Islet precursor cell (in vitro differentiated cells): ENCODE results near the gene GPRC5B.
A peak's percentile ranks its signal among the peaks of the same experiment; 100 is the strongest.

ENCODE experiments used
- DNase-seq: peaks from one replicate; pipeline ENCODE4 v3.0.0-alpha.2; 2018

Gene GPRC5B

DNA sequence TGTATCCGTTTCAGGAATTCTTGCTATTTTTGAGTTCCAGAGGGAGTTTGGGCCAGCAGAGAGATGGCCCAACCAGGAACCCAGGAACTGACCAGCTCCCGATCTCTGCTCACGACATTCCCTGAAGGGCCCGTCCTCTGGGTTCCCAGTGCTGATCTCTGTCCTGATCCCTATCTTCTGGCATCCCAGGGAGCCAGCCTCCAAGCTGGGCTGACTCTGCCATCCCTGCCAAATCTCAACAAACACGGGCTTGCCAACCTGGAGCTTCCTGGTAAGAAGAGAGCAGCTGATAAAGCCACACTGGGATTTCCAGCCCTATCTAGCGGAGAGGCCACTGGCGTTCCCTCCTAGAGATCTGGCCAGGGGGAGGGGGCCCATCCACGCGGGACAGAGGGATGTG, 16.2 kb downstream of the GPRC5B start:
- DNase-seq: no peak

DNA sequence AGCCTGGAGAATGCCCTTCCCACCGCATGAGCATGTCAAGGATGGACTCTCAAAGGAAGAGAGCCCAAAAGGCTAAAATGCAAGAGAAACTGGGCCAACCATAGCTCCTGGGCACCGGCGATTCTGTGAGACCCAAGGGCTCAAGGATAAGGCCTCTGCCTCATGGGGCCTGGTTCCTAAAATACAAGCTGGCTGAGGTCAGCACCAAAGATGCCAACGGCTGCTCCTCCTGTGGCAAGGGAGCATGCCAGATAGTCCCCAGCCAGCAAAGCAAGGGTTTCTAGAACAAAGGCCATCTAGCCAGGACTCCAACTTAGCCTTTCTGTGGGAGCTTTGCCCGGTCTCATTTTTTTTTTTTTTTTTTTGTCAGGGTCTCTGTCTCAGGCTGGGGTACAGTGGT, 20.1 kb downstream of the GPRC5B start:
- no peak for DNase-seq

DNA sequence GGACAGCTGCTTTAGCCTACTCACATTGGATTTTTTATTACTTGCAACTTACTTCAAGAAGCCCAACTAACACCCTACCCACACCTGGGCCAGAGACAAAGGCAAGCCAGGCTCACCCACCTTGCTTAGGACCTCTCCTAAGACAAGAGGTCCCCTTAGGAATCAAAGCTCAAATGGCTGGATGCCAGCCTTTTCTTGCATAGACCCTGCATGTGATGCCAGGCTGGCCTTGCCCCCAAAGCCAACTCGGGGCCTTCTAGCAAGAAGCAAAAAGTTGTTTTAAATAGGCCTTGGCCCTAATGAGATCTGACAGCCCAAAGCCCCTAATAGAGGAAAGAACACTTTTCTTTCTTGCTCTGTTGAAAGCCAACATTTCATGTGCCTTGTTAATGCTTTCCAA, 20.7 kb downstream of the GPRC5B start:
- DNase-seq: no peak

DNA sequence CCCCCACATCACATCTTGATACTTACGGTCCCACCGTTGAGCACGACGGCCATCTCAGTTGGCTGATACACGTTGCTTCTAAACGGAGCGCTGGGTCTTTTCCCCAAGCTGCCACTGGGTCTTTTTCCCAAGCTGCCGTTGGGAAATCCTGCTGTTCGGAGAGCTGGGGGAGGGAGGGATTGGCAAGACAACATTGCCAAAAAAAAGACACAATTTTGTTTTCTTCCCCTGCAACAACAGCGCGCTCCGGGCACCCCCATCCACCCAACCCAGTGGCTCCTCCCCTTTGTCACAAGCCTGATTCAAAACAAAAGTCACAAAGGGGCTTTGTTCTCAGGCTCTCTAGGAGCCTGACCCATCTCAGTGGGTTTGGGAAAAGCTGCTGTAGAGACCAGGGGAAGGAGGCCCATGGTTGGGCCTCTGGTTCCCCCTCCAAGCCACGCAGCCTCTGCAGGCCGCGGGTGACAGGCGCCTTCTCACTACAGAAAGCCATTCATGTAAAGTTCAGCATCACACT, 22.8 kb downstream of the GPRC5B start:
- peak; percentile 65 for DNase-seq

DNA sequence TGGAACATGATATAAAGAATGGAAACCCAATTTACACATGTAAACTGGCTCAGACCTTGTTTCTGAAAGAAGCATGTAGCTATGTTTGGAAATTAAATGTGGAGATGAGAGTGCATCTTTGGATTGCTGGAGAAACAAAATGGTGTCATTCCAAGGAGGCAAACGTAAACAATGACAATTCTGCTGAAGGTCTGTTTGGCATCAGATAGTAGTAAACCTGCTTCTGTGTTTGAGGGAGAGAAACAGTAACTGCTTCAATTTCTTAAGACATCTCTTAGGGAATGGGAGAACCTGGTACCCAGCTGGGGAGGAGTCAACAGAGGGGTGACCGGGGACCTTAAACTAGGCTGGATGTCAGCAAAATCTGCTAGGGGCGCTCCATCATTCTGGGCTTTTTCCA, 23.5 kb downstream of the GPRC5B start:
- DNase-seq: no peak

DNA sequence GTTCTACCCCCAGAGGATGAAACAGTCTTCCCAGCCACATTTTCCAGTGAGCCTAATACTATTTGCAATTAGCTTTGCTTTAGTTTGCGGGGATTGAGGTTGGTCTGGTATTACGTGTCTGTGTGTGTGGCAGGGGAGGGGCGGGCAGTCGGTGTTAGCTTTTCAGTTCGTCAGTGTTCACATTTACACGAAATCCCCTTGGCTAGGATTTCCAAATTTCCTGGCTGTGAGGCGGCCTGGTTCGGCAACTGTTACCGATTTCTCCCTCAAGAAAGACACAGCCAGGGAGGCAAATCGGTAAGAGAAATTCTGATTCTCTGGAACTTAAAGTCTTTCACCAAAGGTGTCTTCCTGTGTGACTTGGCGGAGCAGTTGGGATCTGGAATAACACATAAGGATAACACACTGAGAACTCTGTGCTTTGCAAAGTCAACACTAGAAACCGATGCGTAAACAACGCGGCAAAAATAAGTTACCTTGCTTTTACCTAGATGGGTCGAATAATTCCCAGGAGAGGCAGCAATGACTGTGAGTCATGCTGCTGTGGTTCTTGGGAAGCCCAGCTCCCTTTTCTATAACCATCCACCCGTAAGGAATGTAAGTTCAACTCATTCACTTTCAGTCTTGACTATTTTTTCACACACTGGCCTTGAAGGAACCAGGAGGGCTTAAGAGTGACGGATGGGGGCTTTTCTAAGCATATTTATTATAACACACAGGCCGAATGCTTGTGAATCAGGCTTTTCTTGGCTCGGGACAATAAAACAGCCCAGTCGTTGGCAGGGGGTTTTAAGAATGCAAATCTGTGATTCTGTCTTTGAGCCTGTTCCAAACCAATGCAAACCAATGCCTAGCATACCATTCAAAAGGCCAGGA, 24.2 kb downstream of the GPRC5B start:
- DNase-seq: peak; percentile 82

DNA sequence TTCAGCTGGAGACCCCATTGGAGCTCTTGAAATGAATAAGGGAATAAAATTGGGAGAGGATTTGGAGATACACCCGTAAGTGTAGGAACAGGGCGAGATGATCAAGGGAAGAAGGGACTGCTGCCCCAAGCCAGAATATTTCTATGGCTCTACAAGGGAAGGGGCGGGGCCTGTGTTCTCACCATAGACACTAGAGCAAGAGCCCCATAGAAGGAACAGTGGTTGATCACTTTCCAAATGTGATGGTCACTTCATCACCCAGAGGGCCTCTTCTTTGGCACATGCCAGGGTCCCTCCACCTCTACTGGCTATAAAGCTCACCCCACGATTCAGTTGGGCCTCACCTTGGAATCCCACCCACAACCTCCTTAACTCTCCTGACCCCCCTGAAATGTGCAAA, 25.0 kb downstream of the GPRC5B start:
- no peak for DNase-seq

DNA sequence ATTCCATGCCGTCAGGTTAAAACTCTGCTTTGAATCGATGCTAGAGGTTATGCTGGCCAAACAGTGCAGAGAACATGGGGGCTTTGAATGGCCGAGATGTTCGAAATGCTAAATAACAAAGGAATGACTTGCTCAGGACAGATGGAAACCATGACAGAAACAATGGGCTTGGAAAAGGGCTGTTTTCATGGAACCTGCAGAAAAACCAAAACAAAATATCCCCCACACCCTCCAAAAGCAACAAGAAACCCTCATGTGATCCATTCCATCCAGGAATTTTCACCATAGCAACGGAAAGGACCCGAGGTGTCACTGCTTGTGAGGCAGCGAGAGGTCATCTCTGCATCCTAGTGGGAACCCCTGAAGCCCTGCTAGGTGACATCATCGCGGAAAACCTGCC, 25.5 kb downstream of the GPRC5B start:
- DNase-seq: no peak

DNA sequence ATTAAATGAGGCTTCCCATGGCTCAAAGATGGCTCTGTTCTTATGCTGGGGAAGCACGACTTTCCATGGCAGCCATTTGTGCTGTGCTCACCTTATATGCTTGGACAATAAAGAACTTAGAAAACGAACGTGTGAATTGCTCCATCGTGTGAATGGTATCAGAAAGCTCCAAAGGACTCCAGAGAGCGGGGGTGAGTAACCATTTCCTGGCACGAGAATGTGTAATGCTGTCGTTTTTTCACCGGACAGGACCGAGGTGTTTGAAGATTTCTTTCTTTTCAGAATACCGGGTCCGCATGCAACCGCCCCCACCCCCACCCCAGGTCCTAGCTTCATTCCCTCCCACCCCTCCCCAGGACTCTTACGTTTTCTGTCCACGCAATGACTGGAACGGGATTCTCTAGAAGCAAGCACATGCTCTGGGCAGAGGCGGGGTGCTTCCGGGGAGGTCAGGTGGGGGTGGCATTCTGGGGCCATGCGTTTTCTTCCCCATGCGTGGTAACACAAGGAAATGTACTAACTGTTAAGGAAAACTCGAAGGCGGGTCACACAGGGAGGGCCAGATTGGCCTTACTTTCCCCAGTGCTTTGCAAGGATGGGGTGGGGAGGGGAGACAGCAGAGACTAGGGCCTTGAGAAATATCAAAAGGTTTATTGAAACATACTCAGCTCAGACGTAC, 26.2 kb downstream of the GPRC5B start:
- no peak for DNase-seq

DNA sequence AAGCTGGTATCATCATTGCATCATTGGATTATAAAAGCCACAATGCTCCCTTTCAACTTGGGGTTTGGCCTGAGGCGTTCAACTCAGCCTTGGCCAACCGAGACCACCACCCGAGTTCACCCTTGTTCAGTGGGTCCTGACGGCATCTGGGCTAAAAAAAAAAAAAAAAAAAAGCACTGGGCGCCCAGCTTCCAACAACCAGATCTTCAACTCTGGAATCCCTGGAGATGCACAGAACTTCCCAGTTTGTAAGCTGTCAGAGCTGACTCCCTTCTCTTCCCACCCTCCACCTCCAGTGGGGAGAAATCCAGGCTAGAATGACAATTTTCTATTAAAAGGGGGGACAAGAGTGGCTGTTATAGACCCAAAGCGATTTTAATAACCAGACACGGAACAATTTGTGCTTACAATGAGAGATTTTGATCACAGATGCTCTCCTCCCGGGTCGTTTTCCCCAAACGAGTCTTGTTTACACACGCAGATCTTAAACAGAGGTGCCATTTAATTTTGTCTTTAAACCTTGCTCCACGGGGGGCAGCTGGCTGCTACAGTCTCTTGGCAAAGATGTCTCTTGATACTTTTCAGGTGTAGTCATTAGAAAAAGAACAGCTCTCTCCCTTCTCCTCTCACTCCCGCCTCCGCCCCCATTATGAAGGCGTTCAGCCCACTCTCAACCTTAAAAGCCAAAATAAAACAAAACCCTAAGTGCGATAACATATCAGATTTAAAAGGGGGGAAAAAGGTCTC, 26.9 kb downstream of the GPRC5B start:
- DNase-seq: no peak

DNA sequence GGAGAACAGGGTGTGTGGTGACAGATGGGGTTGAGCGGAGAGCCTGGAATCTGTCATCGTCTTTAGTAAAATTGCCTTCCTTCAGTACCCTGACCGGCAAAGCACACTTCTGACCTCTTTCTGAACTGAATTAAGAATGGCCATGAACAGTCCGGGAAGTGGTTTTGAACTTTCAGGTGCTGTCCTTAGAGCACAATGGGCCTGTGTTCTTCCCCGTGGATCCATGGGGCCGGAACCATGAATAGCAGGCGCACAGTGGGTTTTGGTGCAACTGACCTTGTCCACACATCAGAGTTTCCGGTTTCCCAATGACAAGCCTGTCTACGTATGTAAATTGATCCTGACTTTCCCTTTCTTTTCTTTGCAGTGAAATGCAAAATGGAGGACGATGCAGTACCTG, 28.5 kb downstream of the GPRC5B start:
- DNase-seq: peak; percentile 74

DNA sequence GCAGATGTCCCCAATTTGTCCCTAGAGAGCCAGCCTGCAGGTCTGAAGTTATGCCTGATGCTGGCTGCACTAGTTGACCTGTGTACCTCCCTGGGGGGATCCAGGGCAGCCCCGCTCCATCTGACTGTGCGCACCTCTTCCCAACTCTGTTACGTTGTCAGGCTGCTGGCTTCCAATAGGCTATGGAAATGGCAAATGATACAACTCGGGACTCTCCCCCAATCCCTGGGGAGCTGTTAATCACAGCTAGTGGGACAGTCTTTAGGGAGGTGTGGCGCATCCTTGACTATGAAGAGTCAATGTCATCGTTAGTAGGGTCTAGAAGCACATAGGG, 30.1 kb downstream of the GPRC5B start:
- DNase-seq: no peak

DNA sequence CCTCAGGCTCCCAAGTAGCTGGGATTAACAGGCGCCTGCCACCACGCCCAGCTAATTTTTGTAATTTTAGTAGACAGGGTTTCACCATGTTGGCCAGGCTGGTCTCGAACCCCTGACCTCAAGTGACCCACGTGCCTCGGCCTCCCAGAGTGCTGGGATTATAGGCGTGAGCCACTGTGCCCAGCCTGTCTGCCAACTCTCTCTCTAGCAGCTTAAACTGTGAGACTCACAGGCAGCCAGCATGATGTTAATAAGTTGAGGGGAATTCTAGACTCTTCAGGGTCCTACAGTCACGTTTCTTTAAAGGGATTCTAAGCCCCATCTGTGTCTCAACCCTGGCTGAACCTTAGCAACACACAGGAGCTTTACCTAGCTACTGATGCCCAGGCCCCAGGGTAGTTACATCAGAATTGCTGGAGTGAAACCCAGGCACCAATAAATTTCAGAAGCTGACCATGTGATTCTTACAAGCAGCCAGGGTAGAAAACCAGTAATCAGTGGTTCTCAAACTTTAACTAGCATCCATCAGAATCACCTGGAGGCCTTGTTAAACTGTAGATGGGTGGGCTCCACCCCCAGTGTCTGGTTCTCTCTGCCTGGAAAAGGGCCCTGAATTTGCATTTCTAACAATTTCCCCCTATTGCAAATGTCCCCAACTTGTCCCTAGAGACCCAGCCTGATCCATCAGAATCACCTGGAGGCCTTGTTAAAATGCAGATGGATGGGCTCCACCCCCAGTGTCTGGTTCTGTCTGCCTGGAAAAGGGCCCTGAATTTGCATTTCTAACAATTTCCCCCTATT, 30.7 kb downstream of the GPRC5B start:
- peak; percentile 74 for DNase-seq

DNA sequence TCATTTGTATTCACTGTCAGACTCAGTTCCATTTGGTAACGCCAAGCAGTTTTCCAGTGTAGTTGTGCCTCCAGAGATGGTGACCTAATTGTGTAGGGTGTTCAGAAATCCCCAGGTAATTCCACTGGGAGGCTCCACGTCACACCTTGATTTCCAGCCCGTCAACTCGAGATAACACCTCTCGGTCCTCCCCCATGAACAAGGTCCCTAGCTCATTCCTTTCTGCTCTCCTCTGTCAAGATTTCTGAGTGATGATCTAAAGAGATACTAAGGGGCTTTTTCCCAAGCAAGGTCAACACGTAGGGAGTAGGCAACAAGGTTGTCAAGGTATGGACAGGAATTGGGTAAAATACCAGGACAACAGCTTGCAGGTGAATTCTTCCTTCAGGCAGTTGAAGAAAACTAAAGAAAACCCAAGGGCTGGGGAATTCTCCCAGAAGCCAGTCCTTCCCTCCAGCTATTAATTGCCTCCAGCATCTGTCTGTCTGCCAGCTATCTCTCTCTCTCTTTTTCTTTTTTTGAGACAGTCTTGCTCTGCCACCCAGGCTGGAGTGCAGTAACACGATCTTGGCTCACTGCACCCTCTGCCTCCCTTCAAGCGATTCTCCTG, 31.4 kb downstream of the GPRC5B start:
- DNase-seq: no peak

DNA sequence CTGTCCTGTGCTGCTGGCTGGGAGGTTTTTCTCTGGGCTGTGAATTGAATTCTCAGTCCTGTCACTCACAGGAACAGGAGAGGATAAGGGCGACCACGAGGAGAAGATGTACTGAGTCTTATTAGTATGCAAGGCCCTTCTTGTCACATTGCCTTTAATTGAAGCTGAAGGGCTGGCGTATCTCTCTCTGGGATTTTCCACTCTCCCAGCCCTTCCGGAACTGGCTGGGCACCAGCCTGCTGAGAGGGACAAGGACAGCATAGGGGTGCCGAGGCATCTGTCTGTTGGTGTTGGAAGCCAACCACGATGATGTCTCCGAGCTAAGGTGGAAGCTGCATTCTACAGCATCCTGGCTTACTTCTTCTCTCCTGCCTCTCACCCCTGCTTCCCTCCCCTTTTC, 33.2 kb downstream of the GPRC5B start:
- peak; percentile 48 for DNase-seq

DNA sequence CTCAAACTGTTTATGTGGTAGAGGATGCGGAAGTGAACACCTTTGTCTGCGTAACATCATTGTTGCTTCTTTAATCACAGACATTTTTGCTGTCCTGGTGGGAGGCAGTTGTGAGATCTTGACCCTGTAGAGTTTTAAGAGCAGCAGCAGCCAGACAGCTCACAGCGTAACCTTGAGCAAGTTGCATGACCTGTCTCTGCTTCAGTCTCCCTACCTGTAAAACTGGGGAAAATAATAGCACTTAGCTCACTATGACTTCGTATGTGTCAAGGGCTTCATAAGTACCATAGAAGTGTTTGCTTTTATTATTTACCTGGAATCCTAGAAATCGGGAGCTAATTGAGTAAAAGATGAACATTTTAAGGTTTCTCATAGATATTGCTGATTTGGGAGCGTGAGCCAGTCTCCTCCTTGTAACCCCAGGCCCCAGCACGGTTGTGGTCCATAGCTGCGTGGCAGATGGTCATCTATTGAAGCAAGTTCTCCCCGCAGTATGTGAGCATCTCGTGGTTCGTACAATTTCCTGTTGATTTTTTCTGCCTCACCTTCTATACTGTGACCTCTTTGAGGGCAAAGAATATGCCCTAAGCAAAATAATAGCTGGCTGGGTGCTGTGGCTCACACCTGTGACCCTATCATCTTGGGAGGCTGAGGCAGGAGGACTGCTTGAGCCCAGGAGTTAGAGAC, 34.4 kb downstream of the GPRC5B start:
- peak; percentile 29 for DNase-seq

DNA sequence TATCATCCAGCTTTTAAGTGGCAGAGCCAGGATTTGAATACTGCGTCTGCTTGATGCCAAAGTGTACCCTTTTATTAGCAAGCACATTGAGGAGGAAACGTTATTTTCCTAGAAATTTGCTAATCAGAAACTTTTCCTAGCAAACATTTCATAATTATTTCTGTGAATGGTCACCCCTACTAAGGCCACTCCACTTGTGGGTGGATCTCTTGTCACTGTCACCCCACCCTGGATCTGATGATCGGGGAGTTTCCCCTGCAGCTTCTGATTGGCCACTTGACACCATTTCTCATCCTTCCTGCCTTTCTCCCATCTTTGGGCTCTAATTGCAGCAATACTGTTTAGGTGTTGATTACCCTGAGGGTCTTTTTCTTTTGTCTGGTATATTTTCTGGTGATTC, 35.9 kb downstream of the GPRC5B start:
- no peak for DNase-seq

DNA sequence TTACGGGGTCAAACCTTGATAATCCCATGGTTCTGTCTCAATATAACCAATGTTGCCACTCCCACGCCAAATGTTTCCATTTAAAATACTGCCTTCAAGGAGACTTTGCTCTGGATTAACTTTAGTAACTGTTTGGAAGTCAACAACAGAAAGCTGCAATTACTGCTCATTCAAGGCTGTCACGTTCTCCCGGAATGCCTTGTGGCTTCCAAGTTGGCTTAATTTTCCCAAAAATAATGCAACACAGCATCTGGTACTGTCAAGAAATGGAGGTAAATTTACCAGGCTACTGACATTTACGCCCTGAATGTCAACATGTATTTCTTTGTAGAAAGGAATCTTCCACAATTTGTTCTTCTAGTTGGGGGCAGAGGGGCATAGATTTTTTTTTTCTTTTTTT, 38.2 kb downstream of the GPRC5B start:
- DNase-seq: no peak

DNA sequence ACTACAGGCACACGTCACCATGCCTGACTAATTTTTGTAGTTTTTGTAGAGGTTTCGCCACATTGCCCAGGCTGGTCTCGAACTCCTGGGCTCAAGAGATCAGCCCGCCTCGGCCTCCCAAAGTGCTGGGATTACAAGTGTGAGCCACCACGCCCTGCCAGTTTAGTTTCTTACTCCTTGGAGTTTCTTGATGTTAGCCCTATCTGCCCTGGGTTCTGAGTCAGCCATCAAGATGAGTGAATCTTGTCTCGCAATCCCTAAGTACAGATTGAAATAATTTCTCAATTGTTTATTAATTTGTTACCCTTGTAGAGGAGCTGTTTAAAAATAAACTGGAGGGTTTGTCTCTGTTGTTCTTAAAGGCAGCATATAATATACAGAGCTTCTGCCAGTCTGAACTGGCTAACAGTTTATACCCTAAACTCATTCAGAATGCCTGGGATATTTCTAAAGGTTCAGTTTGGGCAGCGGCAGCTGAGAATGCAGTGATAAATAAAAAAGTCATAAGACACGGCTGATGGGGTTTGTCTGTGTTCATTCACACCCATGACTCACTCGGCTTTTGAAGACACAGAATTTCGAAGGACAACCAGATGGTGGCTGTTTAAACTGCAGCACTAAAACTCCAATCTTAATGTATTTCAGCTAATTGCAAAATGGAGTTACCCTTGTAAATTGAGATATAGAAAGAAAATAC, 39.6 kb downstream of the GPRC5B start:
- no peak for DNase-seq

DNA sequence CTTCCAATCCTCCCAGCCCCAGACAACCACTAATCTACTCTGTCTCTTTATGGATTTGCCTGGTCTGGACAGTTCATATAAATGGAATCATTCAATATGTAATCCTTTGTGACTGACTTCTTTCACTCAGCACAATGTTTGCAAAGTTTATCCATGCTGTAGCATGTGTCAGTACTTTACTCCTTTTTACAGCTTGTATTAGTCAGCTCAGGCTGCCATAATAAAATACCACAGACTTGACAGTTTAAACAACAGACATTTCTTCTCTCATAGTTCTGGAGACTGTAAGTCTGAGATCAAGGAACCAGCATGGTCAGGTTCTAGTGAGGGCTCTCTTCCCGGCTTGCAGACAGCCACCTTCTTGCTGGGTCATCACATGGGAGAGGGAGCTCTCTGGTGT, 41.3 kb downstream of the GPRC5B start:
- DNase-seq: peak; percentile 44
